Uterus (tissue), 2 donors: ENCODE results near the gene CCIN.

Source experiments
- POLR2A ChIP-seq, 2 donors: fragments of 450-650 bp; IDR thresholded peaks; one replicate each; pipeline ENCODE4 v1.6.1; 2016; ENCODE audit warnings: antibody characterized with exemption in 2 of 2, mild to moderate bottlenecking in 1 of 2, moderate library complexity in 1 of 2
- TF ChIP-seq, protein P1 (sequence below), 4 experiments: fragments of 200-600 bp in 2 of 4; fragments of 450-650 bp in 2 of 4; sonication (generic) in 2 of 4; IDR thresholded peaks; one replicate each; pipeline ENCODE4 v1.5.1; 2016 to 2019; ENCODE audit warnings: antibody characterized with exemption in 4 of 4, mild to moderate bottlenecking in 2 of 4, moderate library complexity in 1 of 4

DNA sequence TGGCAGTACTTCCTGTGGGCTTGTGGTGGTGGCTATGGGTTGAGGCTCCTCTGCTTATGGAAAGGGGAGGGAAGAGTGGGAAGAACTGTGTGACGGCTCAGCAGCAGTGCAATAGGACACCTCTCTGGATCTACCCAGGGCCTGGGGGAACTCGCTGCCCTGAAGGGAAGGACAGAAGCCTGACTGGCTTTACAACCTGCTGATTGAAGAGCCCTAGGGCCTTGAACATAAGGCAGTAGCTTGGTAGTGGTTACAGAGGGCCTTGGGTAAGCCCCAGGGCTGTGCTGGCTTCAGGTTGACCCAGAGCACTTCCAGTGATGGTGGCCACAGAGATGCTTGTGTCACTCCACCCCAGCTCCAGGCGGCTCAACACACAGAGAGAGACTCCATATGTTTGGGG lies 5.5 kb downstream of the CCIN start:
- TF ChIP-seq, protein P1, sequence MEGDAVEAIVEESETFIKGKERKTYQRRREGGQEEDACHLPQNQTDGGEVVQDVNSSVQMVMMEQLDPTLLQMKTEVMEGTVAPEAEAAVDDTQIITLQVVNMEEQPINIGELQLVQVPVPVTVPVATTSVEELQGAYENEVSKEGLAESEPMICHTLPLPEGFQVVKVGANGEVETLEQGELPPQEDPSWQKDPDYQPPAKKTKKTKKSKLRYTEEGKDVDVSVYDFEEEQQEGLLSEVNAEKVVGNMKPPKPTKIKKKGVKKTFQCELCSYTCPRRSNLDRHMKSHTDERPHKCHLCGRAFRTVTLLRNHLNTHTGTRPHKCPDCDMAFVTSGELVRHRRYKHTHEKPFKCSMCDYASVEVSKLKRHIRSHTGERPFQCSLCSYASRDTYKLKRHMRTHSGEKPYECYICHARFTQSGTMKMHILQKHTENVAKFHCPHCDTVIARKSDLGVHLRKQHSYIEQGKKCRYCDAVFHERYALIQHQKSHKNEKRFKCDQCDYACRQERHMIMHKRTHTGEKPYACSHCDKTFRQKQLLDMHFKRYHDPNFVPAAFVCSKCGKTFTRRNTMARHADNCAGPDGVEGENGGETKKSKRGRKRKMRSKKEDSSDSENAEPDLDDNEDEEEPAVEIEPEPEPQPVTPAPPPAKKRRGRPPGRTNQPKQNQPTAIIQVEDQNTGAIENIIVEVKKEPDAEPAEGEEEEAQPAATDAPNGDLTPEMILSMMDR (IDR thresholded peaks at IDR 0.05) = no peak
- TF ChIP-seq POLR2A (IDR thresholded peaks at IDR 0.05) = no peak
